DMS153 treated with DMSO at 0.1 percent for 48 hours (cell line): ENCODE measurements around the gene RPL39L.

ENCODE experiments used
- DNase-seq: peaks from one replicate; lab custom pipeline; 2025; ENCODE audit not compliant: unreplicated experiment; lab: John Stamatoyannopoulos, UW

RPL39L gene

DNA sequence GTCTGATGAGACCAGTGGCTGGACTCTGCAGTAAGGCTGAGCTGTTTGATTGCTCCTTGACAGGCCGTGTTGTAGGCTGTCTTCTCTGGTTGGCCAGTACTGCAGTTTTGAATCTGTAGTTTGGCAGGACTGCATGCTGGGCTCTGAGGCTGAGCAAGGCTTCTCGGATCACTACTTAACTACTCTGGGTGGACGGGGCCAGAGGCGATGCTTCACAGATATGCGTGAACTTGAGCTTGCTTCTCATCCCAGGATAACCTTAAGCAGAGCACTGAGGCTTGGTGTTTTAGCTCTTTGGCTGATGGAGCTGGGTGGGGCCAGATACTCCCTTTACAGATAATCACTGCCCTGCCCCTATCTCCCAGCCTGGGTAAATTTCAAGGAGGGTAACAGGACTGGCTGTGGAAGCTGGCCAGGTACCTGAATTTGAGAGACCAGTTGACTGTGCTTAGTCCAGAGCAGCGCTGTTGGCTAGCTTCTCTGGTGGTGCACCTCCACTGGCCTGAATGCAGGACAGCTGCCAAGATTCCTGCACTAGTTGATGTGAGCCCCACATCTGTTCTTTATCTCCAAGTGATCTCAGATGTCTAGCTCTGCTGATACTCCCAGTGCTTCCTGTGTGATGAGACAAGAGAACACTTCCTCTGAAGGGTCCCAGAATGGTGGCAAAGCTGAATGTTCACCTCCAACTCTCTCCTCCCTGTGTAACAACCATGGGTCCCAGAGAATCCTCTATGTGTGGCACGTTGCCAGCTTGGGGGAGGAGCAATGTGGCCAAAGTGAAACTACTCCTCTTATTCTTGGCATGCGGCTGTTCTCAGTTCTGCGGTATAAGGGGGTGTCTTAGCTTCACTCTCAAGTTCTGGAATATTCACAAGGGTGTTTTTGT is 37.9 kb downstream of the RPL39L start:
- no peak for DNase-seq

DNA sequence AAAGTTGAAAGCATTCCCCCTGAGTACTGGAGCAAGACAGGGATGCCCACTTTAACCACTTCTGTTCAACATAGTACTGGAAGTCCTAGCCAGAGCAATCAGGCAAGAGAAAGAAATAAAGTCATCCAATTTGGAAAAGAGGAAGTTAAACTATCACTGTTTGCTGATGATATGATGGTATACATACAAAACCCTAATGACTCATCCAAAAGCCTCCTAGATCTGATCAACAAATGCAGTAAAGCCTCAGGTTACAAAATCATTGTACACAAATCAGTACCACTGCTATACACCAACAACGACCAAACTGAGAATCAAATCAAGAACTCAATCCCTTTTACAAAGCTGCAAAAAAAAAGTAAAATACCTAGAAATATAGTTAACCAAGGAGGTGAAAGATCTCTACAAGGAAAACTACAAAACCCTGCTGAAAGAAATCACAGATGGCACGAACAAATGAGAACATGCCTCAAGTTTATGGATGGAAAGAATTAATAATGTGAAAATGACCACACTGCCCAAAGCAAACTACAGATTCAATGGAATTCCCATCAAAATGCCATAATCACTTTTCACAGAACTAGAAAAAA is 40.3 kb downstream of the RPL39L start:
- no peak for DNase-seq

GRCh38 chr3:187093320-187093719 is 46.0 kb downstream of the RPL39L start:
- no peak for DNase-seq

- DNase-seq: no peak
Observed at GRCh38 chr3:187088701-187089100, 50.6 kb downstream of the RPL39L start.

DNA sequence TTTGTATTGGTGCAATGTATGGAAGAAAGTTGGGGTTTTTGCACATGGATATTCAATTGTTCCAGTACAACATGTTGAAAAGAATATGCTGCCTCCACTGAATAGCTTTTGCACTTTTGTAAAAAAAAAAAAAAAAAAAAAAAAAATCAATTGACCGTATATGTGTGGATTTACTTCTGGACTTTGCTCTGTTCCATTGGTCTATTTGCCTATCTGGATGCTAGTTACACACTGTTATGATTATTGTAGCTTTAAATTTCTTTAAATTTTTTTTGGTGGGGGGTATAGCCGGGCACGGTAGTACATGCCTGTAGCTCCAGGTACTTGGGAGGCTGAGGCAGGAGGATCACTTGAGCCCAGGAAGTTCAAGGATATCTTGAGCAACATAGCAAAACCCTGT is 52.5 kb downstream of the RPL39L start:
- DNase-seq: no peak

- DNase-seq: no peak
Observed at GRCh38 chr3:187085933-187086332, 53.4 kb downstream of the RPL39L start.

GRCh38 chr3:187085021-187085666 is 54.2 kb downstream of the RPL39L start:
- DNase-seq: no peak

GRCh38 chr3:187084580-187084979 is 54.7 kb downstream of the RPL39L start:
- no peak for DNase-seq

DNA sequence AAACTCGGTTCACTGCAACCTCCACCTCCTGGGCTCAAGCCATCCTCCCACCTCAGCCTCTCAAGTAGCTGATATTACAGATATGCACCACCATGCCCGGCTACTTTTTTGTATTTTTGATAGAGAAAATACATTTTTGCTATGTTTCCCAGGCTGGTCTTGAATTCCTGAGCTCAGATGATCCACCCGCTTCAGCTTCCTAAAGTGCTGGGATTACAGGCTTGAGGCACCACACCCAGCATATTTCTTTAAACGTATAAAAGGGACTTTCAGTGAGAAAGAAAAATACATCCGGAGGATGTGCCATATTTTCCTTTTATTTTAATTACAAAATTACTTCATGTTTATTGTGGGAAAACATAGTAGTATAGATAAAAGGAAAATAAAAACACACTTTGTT is 55.2 kb downstream of the RPL39L start:
- no peak for DNase-seq

DNA sequence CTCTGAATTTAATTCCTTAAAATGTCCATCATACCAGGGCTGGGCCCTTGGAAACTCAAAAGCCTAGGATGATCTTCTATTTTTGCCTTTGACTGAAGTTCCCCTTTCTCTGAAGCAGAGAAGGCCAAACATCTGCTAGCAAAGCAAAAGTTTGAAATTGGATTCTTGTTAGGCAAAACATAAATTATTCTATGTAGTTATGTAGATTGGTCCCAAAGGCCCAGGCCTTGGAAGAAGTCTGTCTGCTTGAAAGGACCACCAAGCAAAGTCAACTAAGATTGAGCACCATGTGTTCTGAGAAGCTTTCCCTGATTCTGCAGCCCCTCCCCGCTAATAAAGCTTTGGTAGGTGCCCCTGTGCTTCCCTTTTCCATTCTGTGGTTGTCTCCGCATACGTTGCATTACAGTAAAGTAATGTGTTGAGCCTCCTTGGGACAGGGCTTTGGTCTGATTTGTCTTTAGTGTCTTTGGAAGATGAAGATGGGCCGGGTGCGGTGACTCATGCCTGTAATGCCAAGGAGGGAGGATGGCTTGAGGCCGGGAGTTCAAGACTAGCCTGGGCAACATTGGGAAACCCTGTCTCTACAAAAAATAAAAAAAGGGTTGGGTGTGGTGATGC is 56.4 kb downstream of the RPL39L start:
- no peak for DNase-seq

DNA sequence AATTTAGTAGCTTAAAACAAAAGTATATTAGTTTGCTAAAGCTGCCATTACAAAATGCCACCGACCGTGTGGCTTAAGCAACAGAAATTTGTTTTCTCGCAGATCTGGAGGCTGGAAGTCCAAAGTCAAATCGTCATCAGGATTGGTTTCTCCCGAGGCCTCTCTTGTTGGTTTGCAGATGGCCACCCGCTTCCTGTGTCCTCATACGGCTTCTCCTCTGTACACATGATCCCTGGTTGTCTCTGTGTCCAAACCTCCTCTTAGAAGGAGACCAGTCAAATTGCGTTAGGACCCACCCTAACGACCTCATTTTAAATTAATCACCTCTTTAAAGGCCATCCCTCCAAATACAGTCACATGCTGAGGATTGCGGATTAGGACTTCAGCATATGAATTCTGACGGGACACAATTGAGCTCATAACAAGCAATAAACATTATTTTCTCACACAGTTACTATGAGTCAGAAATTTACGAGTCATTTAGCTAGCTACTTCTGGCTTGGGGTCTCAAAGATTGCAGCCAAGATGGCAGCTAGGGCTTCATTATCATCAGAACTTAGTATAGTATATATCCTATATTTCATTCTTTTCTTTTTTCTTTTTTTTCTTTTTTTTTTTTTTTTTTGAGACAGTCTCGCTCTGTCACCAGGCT is 58.4 kb downstream of the RPL39L start:
- DNase-seq: no peak

DNA sequence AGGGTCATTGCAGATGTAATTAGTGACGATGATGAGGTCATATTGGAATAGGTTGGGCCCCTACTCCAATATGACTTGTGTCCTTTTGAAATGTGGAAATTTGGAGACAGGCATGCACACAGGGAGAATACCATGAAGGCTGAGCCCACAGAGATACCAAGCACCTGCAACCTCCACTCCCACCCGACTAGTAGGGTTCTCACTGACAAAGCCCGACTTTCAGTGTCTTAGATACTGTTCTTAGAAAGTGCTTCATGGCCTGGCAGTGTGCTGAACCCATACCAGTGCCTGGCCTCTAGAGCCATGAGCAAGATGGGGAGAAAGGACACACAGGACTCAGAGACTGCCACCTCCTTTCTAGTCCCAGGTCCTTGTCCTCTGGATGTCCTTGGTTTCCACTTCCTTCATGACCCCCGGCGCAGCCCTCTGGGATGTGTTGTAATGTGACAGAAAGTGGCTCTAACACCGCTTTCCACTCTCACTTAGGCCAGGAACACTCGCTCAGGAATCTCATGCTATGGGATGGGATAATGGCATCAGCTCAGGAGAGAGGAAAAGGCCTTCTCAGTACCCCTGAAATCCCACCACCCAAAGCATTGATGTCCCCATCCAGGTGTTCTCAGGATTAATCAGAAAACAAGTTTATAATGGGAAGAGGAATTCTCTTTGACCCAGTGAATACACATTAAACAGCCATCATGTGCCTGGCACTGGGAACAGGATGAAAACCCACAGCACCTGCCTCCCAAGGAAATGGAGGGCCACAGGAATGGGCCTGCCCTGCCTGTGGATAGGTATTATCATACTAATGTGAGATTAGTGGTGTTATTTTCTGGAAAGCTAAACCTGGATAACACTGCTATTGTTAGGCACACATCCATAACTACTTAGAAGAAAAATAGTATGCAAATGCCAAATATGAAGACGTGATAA is 59.9 kb downstream of the RPL39L start:
- no peak for DNase-seq

GRCh38 chr3:187077537-187077936 is 61.8 kb downstream of the RPL39L start:
- DNase-seq: no peak

DNA sequence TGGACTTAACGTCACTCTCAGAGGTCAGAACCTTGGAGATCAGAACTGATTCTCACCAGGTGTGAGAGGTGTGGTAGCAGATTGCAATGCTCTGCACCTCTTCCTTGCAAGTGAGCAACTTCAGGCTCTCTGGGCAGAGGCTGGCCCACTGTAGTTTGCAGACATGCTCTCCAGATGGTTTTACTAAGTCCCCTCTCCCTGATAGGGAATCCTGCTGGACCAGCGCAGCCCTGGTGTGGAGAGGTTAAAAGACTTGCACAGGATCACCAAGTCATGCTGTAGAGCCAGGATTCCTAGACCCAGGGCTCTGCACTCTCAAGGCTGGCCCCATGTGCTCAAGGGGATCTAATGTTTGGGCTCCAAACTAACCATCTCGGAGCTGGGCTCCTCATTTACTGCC is 62.2 kb downstream of the RPL39L start:
- no peak for DNase-seq

- DNase-seq: no peak
Observed at GRCh38 chr3:187076297-187076696, 63.0 kb downstream of the RPL39L start.

DNA sequence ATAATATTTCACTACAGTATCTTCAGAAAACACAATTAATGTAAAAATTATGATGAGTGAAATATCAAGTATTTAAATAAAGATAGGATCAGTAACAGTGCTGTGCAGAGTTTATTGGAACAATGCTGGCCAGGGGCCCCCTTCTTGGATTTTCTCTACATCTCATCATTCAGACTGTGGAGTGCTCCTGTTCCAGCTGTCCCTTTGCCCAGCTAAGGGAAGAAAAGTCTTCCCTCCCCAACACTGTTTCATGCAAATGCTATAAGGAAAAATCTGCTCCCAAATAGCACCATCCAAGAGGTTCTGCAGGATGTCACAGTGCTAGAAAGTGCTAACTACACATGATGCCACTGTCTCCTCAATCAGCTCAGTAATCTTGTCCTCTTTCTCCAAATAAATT is 64.5 kb downstream of the RPL39L start:
- no peak for DNase-seq

- no peak for DNase-seq
Observed at GRCh38 chr3:187073581-187074098, 65.7 kb downstream of the RPL39L start.

- no peak for DNase-seq
Observed at GRCh38 chr3:187072511-187072910, 66.8 kb downstream of the RPL39L start.

- no peak for DNase-seq
Observed at GRCh38 chr3:187072102-187072501, 67.2 kb downstream of the RPL39L start.
